ENCODE data around the gene ANKRD29. TPM values are rescaled to one million over a fixed set of nuclear protein-coding genes. Genes with fewer than 3 reads are reported as not detected.

The ANKRD29 gene
- total RNA-seq, 2 experiments from 2014 or later = not detected

DNA sequence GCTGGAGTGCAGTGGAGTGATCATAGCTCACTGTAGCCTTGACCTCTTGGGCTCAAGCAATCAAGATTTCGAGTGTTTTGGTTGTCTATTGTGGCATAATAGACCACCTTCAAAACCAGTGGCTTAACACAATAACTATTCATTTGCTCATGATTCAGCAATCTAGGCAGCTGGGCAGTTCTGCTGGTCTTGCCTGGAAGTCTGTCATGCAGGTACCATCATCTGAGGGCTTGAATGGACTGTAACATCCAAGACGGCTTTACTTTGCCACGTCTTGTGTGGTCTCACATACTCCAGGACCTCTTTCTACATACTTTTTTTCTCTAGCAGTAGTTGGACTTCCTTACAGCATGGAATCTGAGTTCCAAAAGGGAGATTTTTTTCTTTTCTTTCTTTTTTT, 13.2 kb upstream of the ANKRD29 start:
- ChIA-PET POLR2A (no interaction called here), CTCF (interaction anchor here (0.8 kb wide), 1 partner anchor 54 kb away, joined by 3 read pairs; no protein-coding TSS in a partner anchor)
- Mint-ChIP-seq H3K27ac (no peak overlapping the region), H3K4me1 (no peaks in the 10 kb centered on the region), H3K36me3 (ENCODE audit: low read depth) (no peaks in the 10 kb centered on the region), H3K9me3 (no peaks in the 10 kb centered on the region), H3K27me3 (peaks cover 25% of the 10 kb centered on the region), H3K4me3 (no peak overlapping the region)
- no peak for DNase-seq

DNA sequence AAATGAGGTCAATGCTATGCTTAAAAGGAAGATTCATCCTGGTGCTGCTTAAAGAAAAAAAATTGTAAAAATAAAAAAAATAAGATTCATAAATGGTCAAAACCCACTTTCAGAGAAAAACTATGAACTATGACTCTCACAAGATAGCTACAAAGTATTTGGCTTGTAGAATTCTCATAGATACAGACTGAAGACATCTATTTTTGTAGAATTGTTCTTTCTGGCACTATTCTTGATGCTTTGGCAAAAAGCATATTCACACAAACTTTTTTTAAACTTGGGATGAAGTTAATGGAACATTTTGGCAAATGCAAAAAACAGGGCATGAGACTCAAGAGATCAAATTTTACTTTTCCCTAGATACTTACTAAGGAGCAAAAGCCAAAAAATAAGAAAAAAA, 12.5 kb upstream of the ANKRD29 start:
- H3K4me3 Mint-ChIP-seq = no peak overlapping the region
- no peaks in the 10 kb centered on the region for H3K4me1 Mint-ChIP-seq
- H3K27me3 Mint-ChIP-seq = peaks cover 21% of the 10 kb centered on the region
- DNase-seq = no peak
- H3K36me3 Mint-ChIP-seq (ENCODE audit: low read depth) = no peaks in the 10 kb centered on the region
- H3K27ac Mint-ChIP-seq = no peak overlapping the region
- CTCF ChIA-PET = interaction anchor here (0.6 kb wide), 1 partner anchor 42 kb away, joined by 4 read pairs; no protein-coding TSS in a partner anchor
- POLR2A ChIA-PET = no interaction called here
- no peaks in the 10 kb centered on the region for H3K9me3 Mint-ChIP-seq

DNA sequence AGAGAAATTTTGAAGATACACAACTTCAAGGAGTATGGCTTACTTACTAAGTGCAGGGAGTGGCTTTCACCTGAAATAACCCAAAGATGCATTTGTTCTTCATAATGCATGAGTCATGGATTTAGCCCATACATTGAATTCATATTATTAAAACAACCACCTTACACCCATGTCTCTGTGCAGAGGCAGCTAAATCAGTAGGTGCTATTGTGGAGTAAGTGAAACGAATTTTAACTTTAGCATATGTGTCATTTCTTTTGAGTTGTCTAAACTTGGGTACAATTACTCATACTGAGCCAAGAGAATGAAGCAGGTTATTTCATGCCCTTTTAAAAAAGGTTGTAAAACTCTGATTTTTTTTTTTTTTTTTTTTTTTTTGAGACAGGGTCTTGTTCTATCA, 11.0 kb upstream of the ANKRD29 start:
- DNase-seq = no peak
- POLR2A ChIA-PET = no interaction called here
- Mint-ChIP-seq H3K9me3 (no peaks in the 10 kb centered on the region), H3K4me3 (no peak overlapping the region), H3K27ac (no peak overlapping the region), H3K27me3 (peaks cover 20% of the 10 kb centered on the region), H3K36me3 (ENCODE audit: low read depth) (no peaks in the 10 kb centered on the region), H3K4me1 (no peaks in the 10 kb centered on the region)
- CTCF ChIA-PET = no interaction called here

DNA sequence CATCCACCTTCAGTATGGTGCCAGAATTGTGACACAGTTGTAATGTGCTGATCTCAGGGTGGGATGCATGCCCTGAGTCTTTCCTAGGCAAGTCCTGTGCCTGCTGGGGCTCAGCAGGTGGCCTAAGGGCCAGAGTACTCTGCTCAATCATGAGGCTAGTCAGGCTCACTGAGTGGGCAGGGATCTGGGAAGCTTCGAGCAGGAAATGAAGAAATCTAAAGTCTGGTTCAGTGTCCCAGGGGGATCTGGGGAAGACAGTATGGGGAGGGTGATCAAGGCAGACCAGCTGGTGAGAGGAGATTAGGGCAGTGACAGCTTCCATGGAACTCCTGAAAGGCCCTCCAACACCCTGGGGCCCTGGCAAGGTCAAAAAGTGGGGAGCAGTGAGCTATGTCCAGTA, 8.9 kb upstream of the ANKRD29 start:
- Mint-ChIP-seq H3K27me3 (peaks cover 28% of the 10 kb centered on the region), H3K4me3 (no peak overlapping the region), H3K4me1 (no peaks in the 10 kb centered on the region), H3K36me3 (ENCODE audit: low read depth) (no peaks in the 10 kb centered on the region), H3K9me3 (no peaks in the 10 kb centered on the region), H3K27ac (no peak overlapping the region)
- DNase-seq = no peak
- ChIA-PET POLR2A (no interaction called here), CTCF (interaction anchor here (1.0 kb wide), 1 partner anchor 505 kb away, joined by 3 read pairs; no protein-coding TSS in a partner anchor)

DNA sequence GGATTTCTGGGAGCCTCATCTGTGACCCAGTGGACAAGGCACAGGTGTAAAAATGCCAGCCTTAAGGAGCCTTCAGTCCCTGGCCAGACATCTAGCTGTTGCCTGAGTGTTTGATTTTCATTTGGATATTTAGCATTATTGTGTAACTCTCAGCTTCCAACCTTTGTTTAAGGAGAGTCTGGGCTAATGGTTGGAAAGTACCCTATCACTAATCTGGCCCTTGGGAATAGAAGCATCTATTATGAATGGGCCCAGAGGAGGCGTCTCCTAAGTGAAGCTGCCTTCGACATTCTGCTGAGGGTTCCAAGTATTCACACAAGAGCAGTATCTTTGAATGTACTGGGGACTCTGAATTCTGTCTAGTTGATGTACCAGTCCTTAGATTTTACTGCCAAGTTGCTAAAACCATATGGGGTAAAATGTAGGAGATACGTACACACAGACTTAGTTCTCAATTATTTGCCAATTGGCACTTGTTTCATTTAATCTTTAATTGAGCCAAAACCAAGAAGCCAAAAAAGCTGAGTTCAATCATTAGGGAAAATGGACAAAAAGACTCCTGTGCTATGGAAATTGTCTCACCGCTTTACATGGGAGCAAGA, 7.2 kb upstream of the ANKRD29 start:
- H3K4me1 Mint-ChIP-seq = peaks cover 5% of the 10 kb centered on the region
- no peak for DNase-seq
- ChIA-PET CTCF (no interaction called here), POLR2A (no interaction called here)
- H3K27ac Mint-ChIP-seq = no peak overlapping the region
- H3K4me3 Mint-ChIP-seq = no peak overlapping the region
- peaks cover 36% of the 10 kb centered on the region for H3K27me3 Mint-ChIP-seq
- no peaks in the 10 kb centered on the region for H3K36me3 Mint-ChIP-seq (ENCODE audit: low read depth)
- no peaks in the 10 kb centered on the region for H3K9me3 Mint-ChIP-seq

DNA sequence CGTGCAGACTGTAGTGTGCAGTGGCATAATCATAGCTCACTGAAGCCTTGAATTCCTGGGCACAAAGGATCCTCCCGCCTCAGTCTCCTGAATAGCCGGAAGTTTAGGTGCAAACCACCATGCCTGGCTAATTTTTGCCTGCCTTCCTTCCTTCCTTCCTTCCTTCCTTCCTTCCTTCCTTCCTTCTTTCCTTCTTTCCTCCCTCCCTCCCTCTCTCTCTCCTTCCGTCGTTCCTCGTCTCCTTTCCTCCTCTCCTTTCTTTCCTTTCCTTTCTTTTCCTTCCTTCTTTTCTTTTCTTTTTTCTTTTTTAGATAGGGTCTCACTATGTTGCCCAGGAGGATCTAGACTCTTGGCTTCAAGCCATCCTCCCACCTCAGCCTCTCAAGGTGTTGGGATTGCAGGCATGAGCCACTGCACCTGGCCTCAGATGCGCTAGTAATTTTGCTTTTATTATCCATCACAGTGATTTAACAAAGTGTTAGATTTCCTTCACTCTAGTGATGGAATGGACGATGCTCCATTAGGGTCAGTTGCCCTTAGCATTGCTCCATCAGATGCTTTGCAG, 6.6 kb upstream of the ANKRD29 start:
- Mint-ChIP-seq H3K4me3 (no peak overlapping the region), H3K27me3 (peaks cover 42% of the 10 kb centered on the region), H3K9me3 (no peaks in the 10 kb centered on the region), H3K27ac (no peak overlapping the region), H3K4me1 (peaks cover 7% of the 10 kb centered on the region), H3K36me3 (ENCODE audit: low read depth) (no peaks in the 10 kb centered on the region)
- CTCF ChIA-PET = no interaction called here
- DNase-seq = no peak
- POLR2A ChIA-PET = no interaction called here

DNA sequence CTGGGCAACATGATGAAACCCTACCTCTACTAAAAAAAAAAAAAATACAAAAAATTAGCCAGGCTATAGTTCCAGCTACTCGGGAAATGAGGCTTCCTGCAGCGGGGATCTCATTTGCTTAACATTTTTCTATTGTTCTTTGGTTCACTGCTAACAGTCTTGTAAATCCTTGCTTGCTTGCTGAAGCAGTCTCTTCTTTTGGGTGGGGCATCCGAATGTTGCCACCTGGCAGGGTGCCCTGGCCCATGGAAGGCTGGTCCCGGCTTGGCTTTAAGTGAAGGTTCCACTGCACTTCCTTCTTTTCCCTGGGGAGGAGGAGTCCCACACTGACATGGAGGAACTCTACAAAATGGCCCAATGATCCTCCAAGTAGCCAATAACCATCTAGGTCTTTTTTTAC, 6.0 kb upstream of the ANKRD29 start:
- Mint-ChIP-seq H3K4me1 (peaks cover 7% of the 10 kb centered on the region), H3K27ac (no peak overlapping the region), H3K4me3 (no peak overlapping the region), H3K27me3 (peaks cover 42% of the 10 kb centered on the region), H3K9me3 (no peaks in the 10 kb centered on the region), H3K36me3 (ENCODE audit: low read depth) (no peaks in the 10 kb centered on the region)
- ChIA-PET POLR2A (no interaction called here), CTCF (no interaction called here)
- DNase-seq = no peak

DNA sequence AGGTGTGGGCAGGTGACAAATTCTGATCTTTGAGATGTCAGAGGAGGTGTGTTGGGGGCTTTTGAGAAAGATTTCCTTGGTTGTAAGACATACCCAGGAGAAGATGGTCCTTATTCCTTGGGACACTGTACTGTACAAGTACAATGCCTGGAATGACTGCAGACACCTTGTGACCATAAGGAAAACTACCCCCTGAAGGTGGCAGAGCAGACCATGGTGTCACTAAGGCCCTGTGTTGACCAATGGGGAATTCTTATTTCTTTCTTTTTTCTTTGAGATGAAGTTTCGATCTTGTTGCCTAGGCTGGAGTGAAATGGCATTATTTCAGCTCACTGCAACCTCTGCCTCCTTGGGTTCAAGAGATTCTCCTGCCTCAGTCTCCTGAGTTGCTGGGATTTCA, 4.4 kb upstream of the ANKRD29 start:
- Mint-ChIP-seq H3K27ac (no peak overlapping the region), H3K36me3 (ENCODE audit: low read depth) (peaks cover 2% of the 10 kb centered on the region), H3K9me3 (no peaks in the 10 kb centered on the region), H3K4me3 (no peak overlapping the region), H3K4me1 (peaks cover 18% of the 10 kb centered on the region), H3K27me3 (peaks cover 48% of the 10 kb centered on the region)
- ChIA-PET POLR2A (no interaction called here), CTCF (no interaction called here)
- DNase-seq = no peak

DNA sequence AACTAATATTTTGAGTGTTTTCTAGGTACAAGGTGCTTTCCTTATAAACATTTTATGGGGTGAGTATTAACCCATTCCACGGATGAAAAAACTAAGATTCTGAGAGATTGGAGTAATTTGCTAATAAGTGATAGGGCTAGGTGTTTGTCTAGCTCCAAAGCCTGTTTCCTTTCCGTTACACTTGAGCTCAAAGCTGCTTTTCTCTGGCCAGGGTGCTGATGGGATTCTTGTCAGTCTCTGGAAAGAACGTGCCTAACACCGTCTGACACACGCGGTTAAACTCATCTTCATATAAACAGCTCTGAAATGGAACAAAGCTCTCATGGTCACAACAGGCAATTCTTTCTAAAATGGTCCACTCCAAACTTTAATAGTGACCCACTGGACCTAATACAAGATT, 2.0 kb upstream of the ANKRD29 start:
- H3K36me3 Mint-ChIP-seq (ENCODE audit: low read depth) = peaks cover 5% of the 10 kb centered on the region
- POLR2A ChIA-PET = no interaction called here
- no peak for DNase-seq
- no peak overlapping the region for H3K4me3 Mint-ChIP-seq
- CTCF ChIA-PET = interaction anchor here (0.6 to 1.1 kb wide), 2 partner anchors 27 to 38 kb away, joined by 3 to 4 read pairs; no protein-coding TSS in a partner anchor
- no peak overlapping the region for H3K27ac Mint-ChIP-seq
- peaks cover 26% of the 10 kb centered on the region for H3K4me1 Mint-ChIP-seq
- no peaks in the 10 kb centered on the region for H3K9me3 Mint-ChIP-seq
- peaks cover 67% of the 10 kb centered on the region for H3K27me3 Mint-ChIP-seq

DNA sequence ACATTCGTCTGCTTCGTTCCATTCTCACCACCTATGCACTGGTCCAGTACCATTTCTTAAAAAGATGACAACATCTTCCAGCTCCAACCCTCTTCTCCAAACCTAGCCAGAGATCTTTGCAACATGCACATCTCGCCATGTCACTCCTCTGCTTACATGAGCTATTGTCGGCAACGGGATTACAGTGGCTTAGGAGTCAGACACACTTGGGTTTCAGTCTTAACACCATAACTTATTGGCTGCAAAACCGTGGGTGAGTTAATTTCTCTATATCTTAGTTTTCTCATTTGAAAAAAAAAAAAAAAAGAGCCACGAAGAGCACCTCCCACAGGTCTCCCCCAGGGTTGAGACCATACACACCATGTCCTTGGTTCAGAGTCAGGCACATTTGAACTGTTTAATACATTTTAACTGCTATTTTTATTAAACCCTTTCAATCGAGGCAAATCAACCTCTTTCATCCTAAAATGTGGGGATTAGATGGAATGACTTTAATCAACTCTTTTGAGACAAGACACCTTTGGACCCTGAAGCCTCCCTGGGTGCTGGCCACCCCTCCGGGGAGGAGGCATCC, 889 bp downstream of the ANKRD29 start:
- H3K27me3 Mint-ChIP-seq = peaks cover 72% of the 10 kb centered on the region

DNA sequence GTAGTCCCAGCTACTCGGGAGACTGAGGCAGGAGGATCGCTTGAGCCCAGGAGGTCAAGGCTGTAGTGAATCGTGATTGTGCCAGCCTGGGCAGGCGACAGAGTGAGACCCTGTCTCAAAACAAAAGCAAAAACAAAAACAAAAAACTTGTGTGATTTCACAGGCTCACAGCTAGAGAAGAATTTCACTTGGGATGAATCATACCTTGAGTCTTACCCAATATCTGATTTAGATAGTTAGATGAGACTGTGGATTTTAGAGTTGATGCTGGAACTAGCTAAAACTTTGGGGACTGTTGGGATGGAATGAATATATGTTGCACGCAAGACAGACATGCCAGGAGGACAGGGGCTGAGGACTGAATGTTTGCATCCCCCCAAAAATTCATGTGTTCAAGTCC, 4.4 kb downstream of the ANKRD29 start:
- POLR2A ChIA-PET = no interaction called here
- Mint-ChIP-seq H3K27ac (no peak overlapping the region), H3K4me3 (no peak overlapping the region), H3K9me3 (no peaks in the 10 kb centered on the region), H3K36me3 (ENCODE audit: low read depth) (peaks cover 5% of the 10 kb centered on the region), H3K4me1 (peaks cover 16% of the 10 kb centered on the region), H3K27me3 (peaks cover 53% of the 10 kb centered on the region)
- DNase-seq = no peak
- CTCF ChIA-PET = no interaction called here

More for the DNA sequence above, 889 bp downstream of the ANKRD29 start:
- DNase-seq = no peak
- H3K36me3 Mint-ChIP-seq (ENCODE audit: low read depth) = peaks cover 5% of the 10 kb centered on the region
- POLR2A ChIA-PET = interaction anchor here (0.7 to 1.1 kb wide), 2 partner anchors 10 to 209 kb away, joined by 3 read pairs; partner anchors contain the start of gene RIOK3
- no peaks in the 10 kb centered on the region for H3K9me3 Mint-ChIP-seq
- CTCF ChIA-PET = interaction anchor here (1.2 kb wide), 1 partner anchor 257 kb away, joined by 3 read pairs; no protein-coding TSS in a partner anchor
- H3K27ac Mint-ChIP-seq = no peak overlapping the region
- peaks cover 26% of the 10 kb centered on the region for H3K4me1 Mint-ChIP-seq
- peak overlapping the region; percentile 63 for H3K4me3 Mint-ChIP-seq

DNA sequence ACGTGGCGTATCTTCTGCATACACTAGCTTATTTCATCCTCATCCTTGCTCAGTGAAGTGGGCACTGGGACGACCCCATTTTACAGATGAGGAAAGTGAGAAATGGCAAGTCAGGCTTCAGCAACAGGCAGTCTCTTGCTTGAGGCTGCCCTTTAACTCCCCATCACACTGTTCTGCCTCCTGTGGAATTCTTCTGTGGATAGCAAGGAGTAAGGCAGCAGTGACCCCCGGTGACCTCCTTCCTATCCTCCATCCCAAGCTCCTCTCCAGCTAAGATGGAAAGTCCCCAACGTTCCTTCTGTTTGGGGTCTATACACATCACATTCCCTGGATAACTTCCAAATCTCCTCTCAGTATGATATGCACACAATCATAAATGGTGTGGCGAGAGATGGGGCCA, 10.5 kb downstream of the ANKRD29 start:
- Mint-ChIP-seq H3K9me3 (no peaks in the 10 kb centered on the region), H3K27me3 (peaks cover 21% of the 10 kb centered on the region), H3K4me1 (peaks cover 3% of the 10 kb centered on the region), H3K27ac (no peak overlapping the region), H3K36me3 (ENCODE audit: low read depth) (no peaks in the 10 kb centered on the region), H3K4me3 (no peak overlapping the region)
- DNase-seq = no peak
- ChIA-PET CTCF (no interaction called here), POLR2A (interaction anchor here (0.6 kb wide), 1 partner anchor 9 kb away, joined by 3 read pairs; no protein-coding TSS in a partner anchor)

DNA sequence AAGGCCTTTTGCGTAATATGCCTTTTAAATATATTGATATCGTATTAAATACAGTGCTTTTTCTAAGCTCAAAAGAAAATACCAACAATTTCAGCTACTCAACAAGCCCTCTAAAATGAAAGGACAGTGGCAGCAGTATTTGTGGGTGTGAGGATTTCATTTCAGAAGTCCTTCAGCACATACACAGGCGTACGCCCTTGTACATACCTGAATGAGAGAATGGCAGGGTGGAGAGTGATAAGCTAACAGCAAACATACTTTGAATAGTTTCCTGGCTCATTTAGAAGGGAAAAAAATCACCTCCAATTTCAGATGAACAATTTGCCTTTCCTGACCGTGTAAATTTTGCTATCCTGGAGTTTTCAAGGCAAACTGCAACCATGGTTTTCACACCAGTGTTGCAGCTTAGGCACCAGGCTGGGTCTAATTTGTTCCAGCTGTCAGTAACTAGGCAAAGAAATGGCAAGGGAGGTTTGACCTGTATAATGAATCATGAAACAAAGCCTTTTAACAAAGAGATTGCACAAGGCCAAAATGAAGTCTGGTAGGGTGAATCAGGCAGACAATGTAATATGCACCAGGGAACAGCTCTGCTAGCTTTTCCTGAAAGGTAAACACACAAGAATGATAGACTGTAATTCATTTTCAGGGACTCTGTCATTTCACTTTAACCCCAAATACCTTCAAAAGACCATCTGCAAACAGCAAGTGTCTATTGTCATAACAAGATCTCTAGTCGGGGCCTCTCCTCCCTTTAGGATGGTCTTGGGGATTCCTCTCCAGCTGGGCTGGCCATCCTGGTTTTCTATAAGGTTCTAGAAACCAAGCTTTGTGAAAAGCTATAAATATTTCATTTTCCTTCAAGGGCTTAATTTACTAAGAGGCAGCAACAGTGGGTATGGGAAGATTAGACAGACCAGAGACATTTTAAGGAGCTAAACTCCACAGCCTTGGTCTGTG, 11.5 kb downstream of the ANKRD29 start:
- ChIA-PET POLR2A (interaction anchor here (0.6 to 1.5 kb wide), 2 partner anchors 9 to 10 kb away, joined by 3 read pairs; no protein-coding TSS in a partner anchor), CTCF (interaction anchor here (0.9 kb wide), 1 partner anchor 52 kb away, joined by 3 read pairs; no protein-coding TSS in a partner anchor)

More for the DNA sequence above, 11.5 kb downstream of the ANKRD29 start:
- Mint-ChIP-seq H3K36me3 (ENCODE audit: low read depth) (no peaks in the 10 kb centered on the region), H3K27ac (no peak overlapping the region), H3K4me1 (peaks cover 3% of the 10 kb centered on the region), H3K27me3 (peaks cover 15% of the 10 kb centered on the region), H3K4me3 (no peak overlapping the region), H3K9me3 (no peaks in the 10 kb centered on the region)
- DNase-seq = no peak
